Right ventricle myocardium superior (tissue), 1 donor: ENCODE data around the gene FBXL14. TPM values are rescaled to one million over a fixed set of nuclear protein-coding genes. Genes with fewer than 3 reads are reported as not detected.

ENCODE experiments used
- ATAC-seq: fragments of 200-7000 bp; cut with Tn5 transposase; one replicate; pipeline ENCODE4 v1.9.1; 2020; ENCODE audit warnings: mild to moderate bottlenecking; ENCODE audit not compliant: poor library complexity
- DNase-seq: peaks from one replicate; pipeline ENCODE4 v3.0.0-alpha.2; 2020
- intact Hi-C: fragments of 100-400 bp; cut with DNase I; formaldehyde crosslinking; loops from one replicate; pipeline ENCODE4 v1.11.2; 2022
- total RNA-seq: library from RNA; stranded (reverse); fragmentation: NEBNext Ultra II Directional; extraction: Animal tissue kit (Norgen Biotek cat#: 25700); gene quantifications from one replicate; pipeline ENCODE4 v1.2.1, GENCODE V29; 2021
- donor health status: DM: no; HTN: yes; CAD: no; lungs with severe emphysema.

FBXL14 gene
- total RNA-seq, 1 donor from 2014 or later = 7.0 TPM

GRCh38 chr12:1628666-1629337 is 34.4 kb upstream of the FBXL14 start, which contains the start of gene WNT5B:
WNT5B (plus strand) TSS chr12:1629231; CDS start chr12:1631355, 2,124 bp downstream.
- intact Hi-C loops = no loop called here
- DNase-seq (no peak), ATAC-seq (no peak)

- DNase-seq (no peak), ATAC-seq (no peak)
- intact Hi-C loops = no loop called here
These were observed 28.0 kb upstream of the FBXL14 start for GRCh38 chr12:1622406-1622805.

- intact Hi-C loops = no loop called here
- no peak for ATAC-seq
- no peak for DNase-seq
These were observed 25.7 kb upstream of the FBXL14 start for GRCh38 chr12:1620092-1620491.

GRCh38 chr12:1619587-1619986 is 25.2 kb upstream of the FBXL14 start:
- peak; percentile 80 for DNase-seq
- ATAC-seq = peak; percentile 63
- intact Hi-C loops = no loop called here

- intact Hi-C loops = no loop called here
- DNase-seq = no peak
- no peak for ATAC-seq
These were observed 24.8 kb upstream of the FBXL14 start for GRCh38 chr12:1619159-1619558.

GRCh38 chr12:1618489-1618888 is 24.1 kb upstream of the FBXL14 start:
- DNase-seq = no peak
- ATAC-seq = peak; percentile 24
- intact Hi-C loops = no loop called here

- intact Hi-C loops = no loop called here
- DNase-seq (no peak), ATAC-seq (no peak)
These were observed 22.1 kb upstream of the FBXL14 start for GRCh38 chr12:1616233-1617066.

- ATAC-seq = no peak
These were observed 20.0 kb upstream of the FBXL14 start for GRCh38 chr12:1614360-1614759.

GRCh38 chr12:1613860-1614259 is 19.5 kb upstream of the FBXL14 start:
- intact Hi-C loops = no loop called here
- no peak for DNase-seq
- no peak for ATAC-seq

More at GRCh38 chr12:1614360-1614759, 20.0 kb upstream of the FBXL14 start:
- intact Hi-C loops = no loop called here
- no peak for DNase-seq

- intact Hi-C loops = no loop called here
- no peak for DNase-seq
- ATAC-seq = peak; percentile 48
These were observed 17.6 kb upstream of the FBXL14 start for GRCh38 chr12:1611803-1612572.

GRCh38 chr12:1610072-1610643 is 15.8 kb upstream of the FBXL14 start:
- intact Hi-C loops = no loop called here
- no peak for ATAC-seq
- no peak for DNase-seq

- DNase-seq (no peak), ATAC-seq (no peak)
- intact Hi-C loops = no loop called here
These were observed 14.3 kb upstream of the FBXL14 start for GRCh38 chr12:1608713-1609119.

- no peak for DNase-seq
- intact Hi-C loops = no loop called here
These were observed 13.7 kb upstream of the FBXL14 start for GRCh38 chr12:1607940-1608712.

GRCh38 chr12:1606021-1606622 is 11.7 kb upstream of the FBXL14 start:
- intact Hi-C loops = no loop called here
- ATAC-seq (peak; percentile 83), DNase-seq (peak; percentile 97)

More at GRCh38 chr12:1607940-1608712, 13.7 kb upstream of the FBXL14 start:
- ATAC-seq = no peak

GRCh38 chr12:1605129-1606020 is 11.0 kb upstream of the FBXL14 start:
- intact Hi-C loops = no loop called here
- peak; percentile 87 for ATAC-seq
- DNase-seq = peak; percentile 78

- intact Hi-C loops = no loop called here
- ATAC-seq (no peak), DNase-seq (no peak)
These were observed 10.1 kb upstream of the FBXL14 start for GRCh38 chr12:1604464-1604863.
